Large intestine (tissue), 3 donors: ENCODE data around the gene RETREG1. TPM values are rescaled to one million over a fixed set of nuclear protein-coding genes. Genes with fewer than 3 reads are reported as not detected.

Experiments
- DNase-seq, 2 donors: peaks; one replicate each; pipeline versions ENCODE4 v3.0.0 to v3.0.0-alpha.2; 2013
- H3K27ac ChIP-seq: one replicate; pipeline ENCODE4 v1.5.1; 2013; ENCODE audit warnings: low read length
- H3K27me3 ChIP-seq: 2 replicates; pipeline ENCODE4 v1.6.1; 2013; ENCODE audit warnings: low read length; ENCODE audit not compliant: control insufficient read depth, insufficient read depth
- H3K36me3 ChIP-seq: 2 replicates; pipeline ENCODE4 v1.6.1; 2013; ENCODE audit warnings: low read length; ENCODE audit not compliant: control insufficient read depth, insufficient read depth
- H3K4me1 ChIP-seq: one replicate; pipeline ENCODE4 v1.6.1; 2013; ENCODE audit warnings: low read length; ENCODE audit not compliant: control insufficient read depth, insufficient read depth
- H3K4me3 ChIP-seq: one replicate; pipeline ENCODE4 v1.5.1; 2013; ENCODE audit warnings: low read length
- H3K9me3 ChIP-seq: one replicate; pipeline ENCODE4 v1.6.1; 2013; ENCODE audit warnings: mild to moderate bottlenecking, low read depth, low read length, moderate library complexity; ENCODE audit not compliant: control insufficient read depth
- WGBS: methylation state at CpG from one replicate; pipeline ENCODE4 v1.1.5; 2013; ENCODE audit warnings: low lambda C conversion rate; ENCODE audit not compliant: insufficient coverage; 5-methylcytosine and 5-hydroxymethylcytosine counted together
- polyA plus RNA-seq: library from polyadenylated mRNA; unstranded; fragments of 120-200 nt; gene quantifications from one replicate; pipeline ENCODE4 v1.2.1, GENCODE V29; 2013

RETREG1 gene
- polyA plus RNA-seq, 1 donor: 27.0 TPM

- Histone ChIP-seq H3K36me3 (peaks cover 3% of the 10 kb centered on the region), H3K27ac (peak overlapping the region; percentile 49), H3K27me3 (no peaks in the 10 kb centered on the region), H3K9me3 (peaks cover 11% of the 10 kb centered on the region), H3K4me1 (peaks cover 20% of the 10 kb centered on the region), H3K4me3 (no peak overlapping the region)
- 41% methylated on average over 5 of the region's 10 CpGs for WGBS
- peak; percentile 55 to 77 for DNase-seq
Observed at GRCh38 chr5:16492398-16493140, 124.2 kb downstream of the RETREG1 start.

- no peak overlapping the region for H3K27ac ChIP-seq
Observed at GRCh38 chr5:16490911-16491310, 125.9 kb downstream of the RETREG1 start.

GRCh38 chr5:16489322-16489791, 127.4 kb downstream of the RETREG1 start:
- no CpG with 5 or more reads among the region's 1 CpG for WGBS
- Histone ChIP-seq H3K4me1 (peaks cover 38% of the 10 kb centered on the region), H3K4me3 (no peak overlapping the region), H3K27me3 (no peaks in the 10 kb centered on the region), H3K9me3 (peaks cover under 1% of the 10 kb centered on the region), H3K27ac (peak overlapping the region; percentile 30), H3K36me3 (no peaks in the 10 kb centered on the region)
- DNase-seq: peak; percentile 35 to 69

More at GRCh38 chr5:16490911-16491310, 125.9 kb downstream of the RETREG1 start:
- Histone ChIP-seq H3K27me3 (no peaks in the 10 kb centered on the region), H3K9me3 (peaks cover 11% of the 10 kb centered on the region), H3K4me1 (peaks cover 35% of the 10 kb centered on the region), H3K36me3 (no peaks in the 10 kb centered on the region), H3K4me3 (no peak overlapping the region)
- no peak for DNase-seq
- WGBS: 100% methylated on average over 1 of the region's 8 CpGs

- WGBS: no CpG with 5 or more reads among the region's 2 CpGs
- peaks cover 52% of the 10 kb centered on the region for H3K4me1 ChIP-seq
- H3K9me3 ChIP-seq: no peaks in the 10 kb centered on the region
- no peak overlapping the region for H3K4me3 ChIP-seq
- peak overlapping the region; percentile 93 for H3K27ac ChIP-seq
- DNase-seq: peak; percentile 50 to 82
- H3K27me3 ChIP-seq: no peaks in the 10 kb centered on the region
- H3K36me3 ChIP-seq: no peaks in the 10 kb centered on the region
Observed at GRCh38 chr5:16487456-16487855, 129.3 kb downstream of the RETREG1 start.

- DNase-seq: peak; percentile 86 to 90
- Histone ChIP-seq H3K4me1 (peaks cover 56% of the 10 kb centered on the region), H3K36me3 (no peaks in the 10 kb centered on the region), H3K27me3 (no peaks in the 10 kb centered on the region), H3K27ac (peak overlapping the region; percentile 93), H3K4me3 (no peak overlapping the region), H3K9me3 (no peaks in the 10 kb centered on the region)
- WGBS: no CpG with 5 or more reads among the region's 4 CpGs
Observed at GRCh38 chr5:16486711-16487111, 130.1 kb downstream of the RETREG1 start.

- no peaks in the 10 kb centered on the region for H3K36me3 ChIP-seq
- peaks cover 63% of the 10 kb centered on the region for H3K4me1 ChIP-seq
- no peak for DNase-seq
- H3K4me3 ChIP-seq: no peak overlapping the region
- H3K9me3 ChIP-seq: no peaks in the 10 kb centered on the region
- peak overlapping the region; percentile 93 for H3K27ac ChIP-seq
- no peaks in the 10 kb centered on the region for H3K27me3 ChIP-seq
Observed at GRCh38 chr5:16485656-16486055, 131.1 kb downstream of the RETREG1 start.

GRCh38 chr5:16484081-16484480, 132.7 kb downstream of the RETREG1 start:
- peaks cover 64% of the 10 kb centered on the region for H3K4me1 ChIP-seq
- H3K36me3 ChIP-seq: no peaks in the 10 kb centered on the region
- WGBS: no CpG with 5 or more reads among the region's 1 CpG
- H3K27ac ChIP-seq: peak overlapping the region; percentile 78
- H3K4me3 ChIP-seq: no peak overlapping the region
- no peak for DNase-seq
- no peaks in the 10 kb centered on the region for H3K27me3 ChIP-seq
- H3K9me3 ChIP-seq: no peaks in the 10 kb centered on the region

- Histone ChIP-seq H3K27me3 (no peaks in the 10 kb centered on the region), H3K4me3 (no peak overlapping the region), H3K4me1 (peaks cover 59% of the 10 kb centered on the region), H3K36me3 (no peaks in the 10 kb centered on the region), H3K9me3 (no peaks in the 10 kb centered on the region), H3K27ac (peak overlapping the region; percentile 78)
- DNase-seq: peak; percentile 44 to 85
Observed at GRCh38 chr5:16483361-16483760, 133.4 kb downstream of the RETREG1 start.

GRCh38 chr5:16482891-16483290, 133.9 kb downstream of the RETREG1 start:
- no CpG with 5 or more reads among the region's 2 CpGs for WGBS
- peak overlapping the region; percentile 78 for H3K27ac ChIP-seq
- H3K4me1 ChIP-seq: peaks cover 54% of the 10 kb centered on the region

GRCh38 chr5:16480821-16481538, 135.8 kb downstream of the RETREG1 start:
- no peak overlapping the region for H3K27ac ChIP-seq
- no peaks in the 10 kb centered on the region for H3K9me3 ChIP-seq
- 56% methylated on average over 3 of the region's 6 CpGs for WGBS
- no peak for DNase-seq
- peaks cover 36% of the 10 kb centered on the region for H3K4me1 ChIP-seq
- peaks cover 4% of the 10 kb centered on the region for H3K36me3 ChIP-seq
- H3K4me3 ChIP-seq: no peak overlapping the region
- no peaks in the 10 kb centered on the region for H3K27me3 ChIP-seq

More at GRCh38 chr5:16482891-16483290, 133.9 kb downstream of the RETREG1 start:
- no peaks in the 10 kb centered on the region for H3K27me3 ChIP-seq
- no peak for DNase-seq
- H3K36me3 ChIP-seq: peaks cover 2% of the 10 kb centered on the region
- no peak overlapping the region for H3K4me3 ChIP-seq
- H3K9me3 ChIP-seq: no peaks in the 10 kb centered on the region
